HCT116 (cell line): ENCODE results near the gene NFS1. TPM values are rescaled to one million over a fixed set of nuclear protein-coding genes. Genes with fewer than 3 reads are reported as not detected.

Experiments used
- ATAC-seq: fragments of 200-7000 bp; cut with Tn5 transposase; 2 replicates; pipeline ENCODE4 v1.9.1; 2020; ENCODE audit warnings: mild to moderate bottlenecking, moderate library complexity
- BruUV-seq: library from RNA; stranded (reverse); fragments of 400-500 nt; replicated peaks from 2 replicates; lab custom pipeline; 2021; lab: Mats Ljungman, UMichigan
- CTCF ChIA-PET: fragments of 300-600 bp; sonication (Branson Sonifier 250); formaldehyde crosslinking; loops from one replicate; lab custom pipeline; 2021; ENCODE audit warnings: antibody characterized with exemption; lab: Charles Lee
- POLR2A ChIA-PET: fragments of 300-600, 350-600 bp; sonication (Branson Sonifier 250); formaldehyde crosslinking; loops from one replicate; lab custom pipeline; 2021; ENCODE audit warnings: antibody characterized with exemption; lab: Charles Lee
- RAD21 ChIA-PET, 2 experiments: fragments of 300-600 bp; sonication (Branson Sonifier 250); formaldehyde crosslinking; loops; one replicate each; lab custom pipeline; 2023; ENCODE audit warnings: low total read pairs in 2 of 2; ENCODE audit not compliant: uncharacterized antibody in 2 of 2, unreplicated experiment in 2 of 2, low non-redundant PET in 1 of 2; lab: Charles Lee
- DNase-seq: peaks from one replicate; pipeline ENCODE4 v3.0.0-alpha.2; 2010; ENCODE audit warnings: low read depth, low spot score
- H2AFZ ChIP-seq: fragments of 200-600 bp; shearing (Covaris generic), sonication (generic); 2 replicates; pipeline ENCODE4 v1.6.1; 2017; ENCODE audit warnings: low read depth, mixed run types, mixed read lengths, antibody characterized with exemption, low read length; ENCODE audit not compliant: poor library complexity, severe bottlenecking
- H3K27ac ChIP-seq: 2 replicates; pipeline ENCODE4 v1.5.1; 2012; ENCODE audit warnings: low read depth, low read length
- H3K27me3 ChIP-seq: fragments of 200-600 bp; sonication (generic); 2 replicates; pipeline ENCODE4 v1.6.1; 2016; ENCODE audit warnings: mixed run types, low read length, mixed read lengths; ENCODE audit not compliant: insufficient read depth
- H3K36me3 ChIP-seq, 2 experiments: fragments of 200-500 bp in 1 of 2; fragments of 200-600 bp in 1 of 2; sonication (Bioruptor generic) in 1 of 2; sonication (generic) in 1 of 2; 2 replicates each; pipeline versions ENCODE4 v1.5.1 to v1.6.1; 2014 to 2016; ENCODE audit warnings: low read length in 2 of 2, inconsistent platforms in 1 of 2, mixed read lengths in 1 of 2, mixed run types in 1 of 2; ENCODE audit not compliant: insufficient read depth in 2 of 2, control insufficient read depth in 1 of 2
- H3K4me1 ChIP-seq, 2 experiments: fragments of 200-600 bp in 1 of 2; sonication (generic) in 1 of 2; 2 replicates each; pipeline versions ENCODE4 v1.5.1 to v1.6.1; 2012 to 2017; ENCODE audit warnings: low read length in 2 of 2, inconsistent platforms in 1 of 2, mild to moderate bottlenecking in 1 of 2, mixed read lengths in 1 of 2, mixed run types in 1 of 2, moderate library complexity in 1 of 2; ENCODE audit not compliant: insufficient read depth in 2 of 2, control insufficient read depth in 1 of 2
- H3K4me2 ChIP-seq: fragments of 200-600 bp; sonication (generic); 2 replicates; pipeline ENCODE4 v1.6.1; 2017; ENCODE audit warnings: mixed run types, low read length, mixed read lengths
- H3K4me3 ChIP-seq, 2 experiments: fragments of 200-600 bp in 1 of 2; sonication (generic) in 1 of 2; replicated peaks in 1 of 2; 2 replicates each; pipeline ENCODE4 v1.5.1; 2011 to 2016; ENCODE audit warnings: low read length in 2 of 2, control low read depth in 1 of 2, low read depth in 1 of 2, mild to moderate bottlenecking in 1 of 2, mixed read lengths in 1 of 2, mixed run types in 1 of 2
- H3K79me2 ChIP-seq: fragments of 200-600 bp; sonication (generic); 2 replicates; pipeline ENCODE4 v1.6.1; 2017; ENCODE audit warnings: mild to moderate bottlenecking, mixed run types, low read length, moderate library complexity, mixed read lengths; ENCODE audit not compliant: insufficient read depth
- H3K9ac ChIP-seq: fragments of 200-600 bp; sonication (generic); 2 replicates; pipeline ENCODE4 v1.6.1; 2016; ENCODE audit warnings: low read length, mixed read lengths
- H3K9me2 ChIP-seq: fragments of 200-600 bp; sonication (generic), shearing (Covaris generic); 2 replicates; pipeline ENCODE4 v1.6.1; 2017; ENCODE audit warnings: mixed run types, mild to moderate bottlenecking, moderate library complexity; ENCODE audit not compliant: insufficient read depth
- H3K9me3 ChIP-seq, 2 experiments: fragments of 200-500 bp in 1 of 2; fragments of 200-600 bp in 1 of 2; sonication (Bioruptor generic) in 1 of 2; sonication (generic) in 1 of 2; 2 replicates each; pipeline ENCODE4 v1.6.1; 2014 to 2017; ENCODE audit warnings: low read length in 2 of 2, mixed read lengths in 2 of 2, inconsistent platforms in 1 of 2, low read depth in 1 of 2, mild to moderate bottlenecking in 1 of 2, mixed run types in 1 of 2, moderate library complexity in 1 of 2; ENCODE audit not compliant: control insufficient read depth in 1 of 2, insufficient read depth in 1 of 2
- H4K20me1 ChIP-seq: fragments of 200-600 bp; sonication (generic), shearing (Covaris generic); 2 replicates; pipeline ENCODE4 v1.6.1; 2017; ENCODE audit warnings: mixed run types, mild to moderate bottlenecking, moderate library complexity; ENCODE audit not compliant: insufficient read depth
- ATF3 ChIP-seq: IDR thresholded peaks from 2 replicates; pipeline ENCODE4 v1.6.1; 2012
- CEBPB ChIP-seq: IDR thresholded peaks from 2 replicates; pipeline ENCODE4 v1.6.1; 2012; ENCODE audit warnings: low read depth
- ELF1 ChIP-seq: IDR thresholded peaks from 2 replicates; pipeline ENCODE4 v1.6.1; 2012; ENCODE audit warnings: low read depth, borderline replicate concordance
- EZH2 ChIP-seq: fragments of 200-600 bp; sonication (generic); IDR thresholded peaks from 2 replicates; pipeline ENCODE4 v1.6.1; 2017; ENCODE audit warnings: antibody characterized with exemption, mixed run types
- FOSL1 ChIP-seq: IDR thresholded peaks from 2 replicates; pipeline ENCODE4 v1.6.1; 2012; ENCODE audit warnings: low read depth
- POLR2AphosphoS5 ChIP-seq: IDR thresholded peaks from 2 replicates; pipeline ENCODE4 v1.6.1; 2011; ENCODE audit warnings: mild to moderate bottlenecking, low read depth, low read length, moderate library complexity
- RAD21 ChIP-seq: IDR thresholded peaks from 2 replicates; pipeline ENCODE4 v1.6.1; 2012; ENCODE audit warnings: low read depth, mild to moderate bottlenecking
- SIN3A ChIP-seq: IDR thresholded peaks from 2 replicates; pipeline ENCODE4 v1.6.1; 2012; ENCODE audit warnings: low read depth
- SP1 ChIP-seq: IDR thresholded peaks from 2 replicates; pipeline ENCODE4 v1.6.1; 2012; ENCODE audit warnings: low read depth
- SRF ChIP-seq: IDR thresholded peaks from 2 replicates; pipeline ENCODE4 v1.6.1; 2012; ENCODE audit warnings: low read depth
- TCF7L2 ChIP-seq: IDR thresholded peaks from 2 replicates; pipeline ENCODE4 v1.7.0; 2011; ENCODE audit warnings: borderline replicate concordance, inconsistent platforms; ENCODE audit not compliant: insufficient read depth, insufficient read length; ENCODE audit errors: extremely low read depth
- YY1 ChIP-seq: IDR thresholded peaks from 2 replicates; pipeline ENCODE4 v1.6.1; 2011; ENCODE audit warnings: low read length, low read depth, moderate library complexity, mild to moderate bottlenecking; ENCODE audit not compliant: insufficient replicate concordance; ENCODE audit errors: extremely low read depth
- ZFX ChIP-seq: fragments of 450-650 bp; IDR thresholded peaks from 2 replicates; pipeline ENCODE4 v1.6.1; 2017
- ZNF274 ChIP-seq: fragments of 200-500 bp; sonication (Bioruptor generic); IDR thresholded peaks from 2 replicates; pipeline ENCODE4 v1.6.1; 2014; ENCODE audit warnings: mild to moderate bottlenecking, low read depth, low read length, inconsistent platforms
- intact Hi-C: fragments of 100-400 bp; cut with micrococcal nuclease; formaldehyde crosslinking; loops from 2 replicates; pipeline ENCODE4 v1.10.0; 2022
- total RNA-seq: library from RNA; stranded (reverse); gene quantifications from one replicate; pipeline ENCODE4 v1.2.1, GENCODE V29; 2021; ENCODE audit not compliant: unreplicated experiment
- TF ChIP-seq, protein P1 (sequence below), 3 experiments: fragments of 200-600 bp in 1 of 3; sonication (generic) in 1 of 3; IDR thresholded peaks in 2 of 3; conservative IDR thresholded peaks in 1 of 3; 2 replicates each; pipeline ENCODE4 v1.5.1; 2012 to 2017; ENCODE audit warnings: low read depth in 2 of 3, low read length in 2 of 3, antibody characterized with exemption in 1 of 3, borderline replicate concordance in 1 of 3, control low read depth in 1 of 3, mild to moderate bottlenecking in 1 of 3, mixed read lengths in 1 of 3, mixed run types in 1 of 3, moderate library complexity in 1 of 3; ENCODE audit not compliant: insufficient read depth in 1 of 3

The NFS1 gene
- total RNA-seq, 1 experiment from 2014 or later: 33.9 TPM

- ChIA-PET CTCF (no interaction called here), RAD21 (no interaction called here), POLR2A (no interaction called here)
- Histone ChIP-seq H3K27me3 (no peaks in the 10 kb centered on the region), H3K9me2 (no peaks in the 10 kb centered on the region), H3K4me2 (no peak overlapping the region), H3K36me3 (peaks cover 81 to 87% of the 10 kb centered on the region in 2 experiments), H3K9ac (no peak overlapping the region), H3K9me3 (no peaks in the 10 kb centered on the region), H2AFZ (no peak overlapping the region), H3K27ac (no peak overlapping the region), H3K79me2 (peaks cover 100% of the 10 kb centered on the region), H3K4me3 (no peak overlapping the region), H4K20me1 (peaks cover 39% of the 10 kb centered on the region), H3K4me1 (no peaks in the 10 kb centered on the region)
- intact Hi-C loops: no loop called here
- no TSS peak for BruUV-seq
- TF ChIP-seq ATF3 (no peak), CEBPB (no peak), SP1 (no peak), POLR2AphosphoS5 (no peak), RAD21 (no peak), SIN3A (no peak), ELF1 (no peak), FOSL1 (no peak), EZH2 (no peak), YY1 (no peak)
- no peak for ATAC-seq
- DNase-seq: no peak
Measured at GRCh38 chr20:35721219-35721618, 22.1 kb upstream of the NFS1 start.

GRCh38 chr20:35720165-35721123 lies 21.3 kb upstream of the NFS1 start:
- intact Hi-C loops: no loop called here
- H4K20me1 ChIP-seq: peaks cover 45% of the 10 kb centered on the region
- CTCF ChIA-PET: no interaction called here
- TF ChIP-seq EZH2 (no peak), ZNF274 (no peak), YY1 (no peak), SRF (no peak), TCF7L2 (no peak), ATF3 (no peak), ZFX (no peak)
- TF ChIP-seq, protein P1, sequence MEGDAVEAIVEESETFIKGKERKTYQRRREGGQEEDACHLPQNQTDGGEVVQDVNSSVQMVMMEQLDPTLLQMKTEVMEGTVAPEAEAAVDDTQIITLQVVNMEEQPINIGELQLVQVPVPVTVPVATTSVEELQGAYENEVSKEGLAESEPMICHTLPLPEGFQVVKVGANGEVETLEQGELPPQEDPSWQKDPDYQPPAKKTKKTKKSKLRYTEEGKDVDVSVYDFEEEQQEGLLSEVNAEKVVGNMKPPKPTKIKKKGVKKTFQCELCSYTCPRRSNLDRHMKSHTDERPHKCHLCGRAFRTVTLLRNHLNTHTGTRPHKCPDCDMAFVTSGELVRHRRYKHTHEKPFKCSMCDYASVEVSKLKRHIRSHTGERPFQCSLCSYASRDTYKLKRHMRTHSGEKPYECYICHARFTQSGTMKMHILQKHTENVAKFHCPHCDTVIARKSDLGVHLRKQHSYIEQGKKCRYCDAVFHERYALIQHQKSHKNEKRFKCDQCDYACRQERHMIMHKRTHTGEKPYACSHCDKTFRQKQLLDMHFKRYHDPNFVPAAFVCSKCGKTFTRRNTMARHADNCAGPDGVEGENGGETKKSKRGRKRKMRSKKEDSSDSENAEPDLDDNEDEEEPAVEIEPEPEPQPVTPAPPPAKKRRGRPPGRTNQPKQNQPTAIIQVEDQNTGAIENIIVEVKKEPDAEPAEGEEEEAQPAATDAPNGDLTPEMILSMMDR (IDR thresholded peaks at IDR 0.05 in 2 of 3, conservative IDR thresholded peaks at IDR 0.05 in 1 of 3; ENCODE audit: borderline replicate concordance in 1 of 3, insufficient read depth in 1 of 3, low read depth in 2 of 3, low read length in 2 of 3): no peak

More at GRCh38 chr20:35720165-35721123, 21.3 kb upstream of the NFS1 start:
- H3K79me2 ChIP-seq: peaks cover 100% of the 10 kb centered on the region
- H3K4me3 ChIP-seq: no peak overlapping the region
- no peak overlapping the region for H3K9ac ChIP-seq
- no peaks in the 10 kb centered on the region for H3K27me3 ChIP-seq
- no peaks in the 10 kb centered on the region for H3K9me2 ChIP-seq
- H3K36me3 ChIP-seq: peaks cover 81 to 90% of the 10 kb centered on the region in 2 experiments
- no peak overlapping the region for H3K4me2 ChIP-seq
- H3K4me1 ChIP-seq: no peaks in the 10 kb centered on the region
- DNase-seq: no peak
- ChIA-PET RAD21 (no interaction called here), POLR2A (interaction anchor here (0.7 to 1.6 kb wide), 3 partner anchors 10 to 22 kb away, joined by 3 to 5 read pairs (median 4); partner anchors contain the start of gene RBM39)
- H3K9me3 ChIP-seq: no peaks in the 10 kb centered on the region
- H2AFZ ChIP-seq: no peak overlapping the region
- ATAC-seq: no peak
- H3K27ac ChIP-seq: no peak overlapping the region
- no TSS peak for BruUV-seq
